Fibroblast of lung (primary cell): ENCODE data around the gene MGLL. TPM values are rescaled to one million over a fixed set of nuclear protein-coding genes. Genes with fewer than 3 reads are reported as not detected.

Source experiments
- DNase-seq, 2 donors: peaks; one replicate each; pipeline versions ENCODE4 v3.0.0 to v3.0.0-alpha.2; 2010; ENCODE audit warnings: low read depth in 2 of 2
- H2AFZ ChIP-seq: 2 replicates; pipeline ENCODE4 v1.5.1; 2012; ENCODE audit warnings: low read length, control low read depth, inconsistent platforms
- H3K27ac ChIP-seq: 2 replicates; pipeline ENCODE4 v1.5.1; 2011; ENCODE audit warnings: low read length, control low read depth; ENCODE audit not compliant: insufficient read depth
- H3K27me3 ChIP-seq: 2 replicates; pipeline ENCODE4 v1.5.1; 2011; ENCODE audit warnings: mild to moderate bottlenecking, low read length; ENCODE audit not compliant: control insufficient read depth, insufficient read depth
- H3K36me3 ChIP-seq: 2 replicates; pipeline ENCODE4 v1.5.1; 2011; ENCODE audit warnings: low read length; ENCODE audit not compliant: control insufficient read depth, insufficient read depth
- H3K4me1 ChIP-seq: 2 replicates; pipeline ENCODE4 v1.5.1; 2011; ENCODE audit warnings: low read length; ENCODE audit not compliant: control insufficient read depth, insufficient read depth; ENCODE audit errors: extremely low read depth
- H3K4me2 ChIP-seq: 2 replicates; pipeline ENCODE4 v1.5.1; 2011; ENCODE audit warnings: low read length, control low read depth; ENCODE audit not compliant: insufficient read depth; ENCODE audit errors: extremely low read depth
- H3K4me3 ChIP-seq, 4 experiments: fragments of 200-600 bp in 1 of 4; sonication (generic) in 1 of 4; replicated peaks in 1 of 4; 2 replicates each; pipeline ENCODE4 v1.5.1; 2011 to 2016; ENCODE audit warnings: low read length in 4 of 4, low read depth in 3 of 4, mild to moderate bottlenecking in 3 of 4, control low read depth in 2 of 4, inconsistent platforms in 1 of 4, mixed read lengths in 1 of 4; ENCODE audit not compliant: insufficient read depth in 1 of 4; ENCODE audit errors: control extremely low read depth in 1 of 4
- H3K79me2 ChIP-seq: 2 replicates; pipeline ENCODE4 v1.5.1; 2012; ENCODE audit warnings: mild to moderate bottlenecking, low read length, inconsistent platforms; ENCODE audit not compliant: control insufficient read depth, insufficient read depth
- H3K9ac ChIP-seq: 2 replicates; pipeline ENCODE4 v1.5.1; 2011; ENCODE audit warnings: mild to moderate bottlenecking, low read length, control low read depth; ENCODE audit not compliant: insufficient read depth
- H3K9me3 ChIP-seq: 2 replicates; pipeline ENCODE4 v1.5.1; 2012; ENCODE audit warnings: low read depth, low read length; ENCODE audit not compliant: control insufficient read depth, insufficient read depth
- H4K20me1 ChIP-seq: 2 replicates; pipeline ENCODE4 v1.5.1; 2011; ENCODE audit warnings: low read length; ENCODE audit not compliant: control insufficient read depth, insufficient read depth; ENCODE audit errors: extremely low read depth
- CTCF ChIP-seq, 2 donors: IDR thresholded peaks in 1 of 2; conservative IDR thresholded peaks in 1 of 2; 1 replicate in 1 of 2; 2 replicates in 1 of 2; pipeline ENCODE4 v1.5.1; 2011 to 2012; ENCODE audit warnings: low read length in 2 of 2, control low read depth in 1 of 2, inconsistent platforms in 1 of 2, low read depth in 1 of 2, mild to moderate bottlenecking in 1 of 2
- EZH2 ChIP-seq: IDR thresholded peaks from 2 replicates; pipeline ENCODE4 v1.5.1; 2012; ENCODE audit warnings: low read length, control low read depth, mild to moderate bottlenecking; ENCODE audit errors: missing control alignments
- polyA plus RNA-seq, 2 donors: library from polyadenylated mRNA; depleted of rRNA in 1 of 2; stranded (reverse) in 1 of 2; unstranded in 1 of 2; fragments of >200 nt; gene quantifications; 2 replicates each; pipeline ENCODE4 v1.2.1, GENCODE V29; 2011 to 2012; ENCODE audit warnings: missing spikeins in 1 of 2
- total RNA-seq: library from RNA; depleted of rRNA; stranded (reverse); fragments of >200 nt; gene quantifications from 2 replicates; pipeline ENCODE4 v1.2.1, GENCODE V29; 2014

MGLL gene
- total and polyA plus RNA-seq, 2 donors (not counting 1 experiment from before 2014, with no cell fraction given): 60.1 to 122 TPM

- H3K4me1 ChIP-seq: no peaks in the 10 kb centered on the region
- H3K9me3 ChIP-seq: no peaks in the 10 kb centered on the region
- no peak overlapping the region for H3K9ac ChIP-seq
- H3K36me3 ChIP-seq: peaks cover 2% of the 10 kb centered on the region
- no peaks in the 10 kb centered on the region for H3K27me3 ChIP-seq
- H3K27ac ChIP-seq: no peak overlapping the region
- H4K20me1 ChIP-seq: no peaks in the 10 kb centered on the region
- DNase-seq: no peak
- H3K4me2 ChIP-seq: no peak overlapping the region
- no peak overlapping the region for H3K4me3 ChIP-seq
- no peaks in the 10 kb centered on the region for H3K79me2 ChIP-seq
- TF ChIP-seq EZH2 (no peak), CTCF (conservative IDR thresholded peaks at IDR 0.05 in 1 of 2, IDR thresholded peaks at IDR 0.05 in 1 of 2; ENCODE audit: low read depth in 1 of 2, low read length in 2 of 2) (no peak)
- H2AFZ ChIP-seq: no peak overlapping the region
Observed at GRCh38 chr3:127708837-127709236, 113.5 kb downstream of the MGLL start.

- DNase-seq: no peak
- no peaks in the 10 kb centered on the region for H4K20me1 ChIP-seq
- H3K9me3 ChIP-seq: no peaks in the 10 kb centered on the region
- H2AFZ ChIP-seq: no peak overlapping the region
- peaks cover 3% of the 10 kb centered on the region for H3K4me1 ChIP-seq
- H3K79me2 ChIP-seq: no peaks in the 10 kb centered on the region
- no peak overlapping the region for H3K27ac ChIP-seq
- H3K36me3 ChIP-seq: no peaks in the 10 kb centered on the region
- H3K9ac ChIP-seq: no peak overlapping the region
- H3K4me2 ChIP-seq: no peak overlapping the region
- H3K4me3 ChIP-seq: no peak overlapping the region
- H3K27me3 ChIP-seq: no peaks in the 10 kb centered on the region
- TF ChIP-seq CTCF (conservative IDR thresholded peaks at IDR 0.05 in 1 of 2, IDR thresholded peaks at IDR 0.05 in 1 of 2; ENCODE audit: low read depth in 1 of 2, low read length in 2 of 2): no peak
- no peak for TF ChIP-seq EZH2
Observed at GRCh38 chr3:127707851-127708411, 114.4 kb downstream of the MGLL start.

GRCh38 chr3:127706785-127707351 lies 115.4 kb downstream of the MGLL start:
- DNase-seq: no peak
- TF ChIP-seq CTCF (conservative IDR thresholded peaks at IDR 0.05 in 1 of 2, IDR thresholded peaks at IDR 0.05 in 1 of 2; ENCODE audit: low read depth in 1 of 2, low read length in 2 of 2) (no peak), EZH2 (no peak)
- Histone ChIP-seq H3K27me3 (no peaks in the 10 kb centered on the region), H3K79me2 (no peaks in the 10 kb centered on the region), H3K4me2 (no peak overlapping the region), H2AFZ (no peak overlapping the region), H3K4me1 (peaks cover 3% of the 10 kb centered on the region), H3K9me3 (no peaks in the 10 kb centered on the region), H3K27ac (no peak overlapping the region), H4K20me1 (no peaks in the 10 kb centered on the region), H3K36me3 (no peaks in the 10 kb centered on the region), H3K4me3 (no peak overlapping the region), H3K9ac (no peak overlapping the region)
